ENCODE data around the gene TRIM52. TPM values are rescaled to one million over a fixed set of nuclear protein-coding genes. Genes with fewer than 3 reads are reported as not detected.

TRIM52 gene
- total RNA-seq, 1 experiment from 2014 or later, result 9.3 TPM

DNA sequence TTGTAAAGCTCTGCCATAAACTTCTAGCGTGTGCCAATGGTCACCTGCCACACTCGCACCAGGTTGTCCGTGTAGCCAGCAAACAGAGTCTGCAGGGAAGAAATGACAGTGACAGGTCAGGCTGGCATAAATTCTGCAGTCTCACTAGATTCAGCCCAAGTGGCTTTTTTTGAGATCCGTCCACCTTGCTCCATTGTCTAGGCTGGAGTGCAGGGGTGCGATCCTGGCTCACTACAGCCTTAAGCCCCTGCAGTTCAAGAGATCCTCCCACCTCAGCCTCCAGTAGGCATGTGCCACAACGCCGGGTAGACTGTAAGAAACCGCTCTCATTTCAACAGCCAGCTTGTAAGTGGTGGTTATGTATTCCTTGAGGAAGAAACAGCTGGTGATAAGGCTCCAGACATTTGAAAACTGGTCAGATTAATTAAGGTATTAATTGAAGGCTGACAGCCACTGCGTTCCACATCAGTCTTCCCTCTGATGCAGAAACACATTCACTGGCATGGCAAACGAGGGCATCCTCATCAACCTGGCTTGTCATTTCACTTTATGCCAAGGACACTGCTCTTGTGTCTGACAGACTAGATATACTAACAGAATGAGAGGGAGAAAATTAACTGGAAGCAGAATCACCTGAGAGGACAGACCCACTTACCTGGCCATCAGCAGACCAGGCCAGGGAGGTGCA lies 23.8 kb downstream of the TRIM52 start:
- Histone ChIP-seq H3K4me1 (ENCODE audit: control insufficient read depth, insufficient read depth, low read length) (peaks cover 20% of the 10 kb centered on the region), H3K36me3 (ENCODE audit: control insufficient read depth, insufficient read depth, low read length) (peaks cover 35% of the 10 kb centered on the region), H3K27me3 (ENCODE audit: control insufficient read depth, insufficient read depth, low read length) (no peaks in the 10 kb centered on the region), H3K27ac (ENCODE audit: low read length) (no peak overlapping the region), H3K9me3 (ENCODE audit: control insufficient read depth, insufficient read depth, low read depth, low read length) (no peaks in the 10 kb centered on the region), H3K4me3 (ENCODE audit: low read depth in 2 of 2, low read length in 2 of 2) (no peak overlapping the region)
- ATAC-seq, result no peak
- in situ Hi-C loops (cut with HindIII; ENCODE audit: low pct_unique_long_range_greater_than_20kb, low sequenced_read_pairs) (no loop called here), intact Hi-C loops (cut with micrococcal nuclease; ENCODE audit: unreplicated experiment) (no loop called here)
- no TSS peak for BruUV-seq (replicated peaks)
- CTCF ChIA-PET, result no interaction called here
- TF ChIP-seq, protein P1, sequence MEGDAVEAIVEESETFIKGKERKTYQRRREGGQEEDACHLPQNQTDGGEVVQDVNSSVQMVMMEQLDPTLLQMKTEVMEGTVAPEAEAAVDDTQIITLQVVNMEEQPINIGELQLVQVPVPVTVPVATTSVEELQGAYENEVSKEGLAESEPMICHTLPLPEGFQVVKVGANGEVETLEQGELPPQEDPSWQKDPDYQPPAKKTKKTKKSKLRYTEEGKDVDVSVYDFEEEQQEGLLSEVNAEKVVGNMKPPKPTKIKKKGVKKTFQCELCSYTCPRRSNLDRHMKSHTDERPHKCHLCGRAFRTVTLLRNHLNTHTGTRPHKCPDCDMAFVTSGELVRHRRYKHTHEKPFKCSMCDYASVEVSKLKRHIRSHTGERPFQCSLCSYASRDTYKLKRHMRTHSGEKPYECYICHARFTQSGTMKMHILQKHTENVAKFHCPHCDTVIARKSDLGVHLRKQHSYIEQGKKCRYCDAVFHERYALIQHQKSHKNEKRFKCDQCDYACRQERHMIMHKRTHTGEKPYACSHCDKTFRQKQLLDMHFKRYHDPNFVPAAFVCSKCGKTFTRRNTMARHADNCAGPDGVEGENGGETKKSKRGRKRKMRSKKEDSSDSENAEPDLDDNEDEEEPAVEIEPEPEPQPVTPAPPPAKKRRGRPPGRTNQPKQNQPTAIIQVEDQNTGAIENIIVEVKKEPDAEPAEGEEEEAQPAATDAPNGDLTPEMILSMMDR (IDR thresholded peaks at IDR 0.05), result no peak
- TF ChIP-seq TCF7L2 (IDR thresholded peaks at IDR 0.05; ENCODE audit: low read depth, low read length), result no peak
- TF ChIP-seq POLR2AphosphoS5 (IDR thresholded peaks at IDR 0.05; ENCODE audit: low read depth, low read length), result 0 out of 2 replicates have a peak, but pooled peaks have one; percentile 14
- POLR2A ChIA-PET, result no interaction called here
- no peak for DNase-seq (ENCODE audit: low read depth, low spot score)

DNA sequence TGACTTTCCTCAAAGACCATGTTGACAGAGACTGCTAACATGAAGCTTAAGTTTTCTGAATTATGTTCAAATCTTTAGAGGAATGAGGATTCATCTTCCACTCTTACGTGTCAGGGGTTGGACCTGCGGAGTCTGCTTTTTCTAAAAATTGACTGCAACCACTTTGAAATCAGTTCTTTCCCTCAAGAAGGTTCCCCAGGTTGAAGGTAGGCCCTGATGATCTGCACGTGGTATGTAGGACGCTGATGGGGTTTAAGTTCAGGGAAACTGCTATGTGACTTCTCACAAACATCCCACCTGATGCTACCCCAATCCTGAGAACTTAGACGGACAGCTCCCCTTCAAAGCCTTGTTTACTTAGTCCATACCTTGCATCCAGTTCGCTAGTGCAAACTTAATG lies 24.5 kb downstream of the TRIM52 start:
- in situ Hi-C loops (cut with HindIII; ENCODE audit: low pct_unique_long_range_greater_than_20kb, low sequenced_read_pairs) (no loop called here), intact Hi-C loops (cut with micrococcal nuclease; ENCODE audit: unreplicated experiment) (no loop called here)
- ChIA-PET CTCF (no interaction called here), POLR2A (no interaction called here)
- no peaks in the 10 kb centered on the region for H3K27me3 ChIP-seq (ENCODE audit: control insufficient read depth, insufficient read depth, low read length)
- DNase-seq (ENCODE audit: low read depth, low spot score) (no peak), ATAC-seq (no peak)
- no peaks in the 10 kb centered on the region for H3K9me3 ChIP-seq (ENCODE audit: control insufficient read depth, insufficient read depth, low read depth, low read length)
- H3K4me1 ChIP-seq (ENCODE audit: control insufficient read depth, insufficient read depth, low read length), result peaks cover 14% of the 10 kb centered on the region
- no TSS peak for BruUV-seq (replicated peaks)
- H3K36me3 ChIP-seq (ENCODE audit: control insufficient read depth, insufficient read depth, low read length), result peaks cover 30% of the 10 kb centered on the region
- H3K27ac ChIP-seq (ENCODE audit: low read length), result no peak overlapping the region
- no peak overlapping the region for H3K4me3 ChIP-seq (ENCODE audit: low read depth in 2 of 2, low read length in 2 of 2)
- TF ChIP-seq, protein P2, sequence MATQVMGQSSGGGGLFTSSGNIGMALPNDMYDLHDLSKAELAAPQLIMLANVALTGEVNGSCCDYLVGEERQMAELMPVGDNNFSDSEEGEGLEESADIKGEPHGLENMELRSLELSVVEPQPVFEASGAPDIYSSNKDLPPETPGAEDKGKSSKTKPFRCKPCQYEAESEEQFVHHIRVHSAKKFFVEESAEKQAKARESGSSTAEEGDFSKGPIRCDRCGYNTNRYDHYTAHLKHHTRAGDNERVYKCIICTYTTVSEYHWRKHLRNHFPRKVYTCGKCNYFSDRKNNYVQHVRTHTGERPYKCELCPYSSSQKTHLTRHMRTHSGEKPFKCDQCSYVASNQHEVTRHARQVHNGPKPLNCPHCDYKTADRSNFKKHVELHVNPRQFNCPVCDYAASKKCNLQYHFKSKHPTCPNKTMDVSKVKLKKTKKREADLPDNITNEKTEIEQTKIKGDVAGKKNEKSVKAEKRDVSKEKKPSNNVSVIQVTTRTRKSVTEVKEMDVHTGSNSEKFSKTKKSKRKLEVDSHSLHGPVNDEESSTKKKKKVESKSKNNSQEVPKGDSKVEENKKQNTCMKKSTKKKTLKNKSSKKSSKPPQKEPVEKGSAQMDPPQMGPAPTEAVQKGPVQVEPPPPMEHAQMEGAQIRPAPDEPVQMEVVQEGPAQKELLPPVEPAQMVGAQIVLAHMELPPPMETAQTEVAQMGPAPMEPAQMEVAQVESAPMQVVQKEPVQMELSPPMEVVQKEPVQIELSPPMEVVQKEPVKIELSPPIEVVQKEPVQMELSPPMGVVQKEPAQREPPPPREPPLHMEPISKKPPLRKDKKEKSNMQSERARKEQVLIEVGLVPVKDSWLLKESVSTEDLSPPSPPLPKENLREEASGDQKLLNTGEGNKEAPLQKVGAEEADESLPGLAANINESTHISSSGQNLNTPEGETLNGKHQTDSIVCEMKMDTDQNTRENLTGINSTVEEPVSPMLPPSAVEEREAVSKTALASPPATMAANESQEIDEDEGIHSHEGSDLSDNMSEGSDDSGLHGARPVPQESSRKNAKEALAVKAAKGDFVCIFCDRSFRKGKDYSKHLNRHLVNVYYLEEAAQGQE (IDR thresholded peaks at IDR 0.05; ENCODE audit: insufficient read depth in 1 of 2, low read depth in 2 of 2, low read length in 1 of 2), result no peak
- TF ChIP-seq, protein P1 (IDR thresholded peaks at IDR 0.05), result no peak
- no peak for TF ChIP-seq TCF7L2 (IDR thresholded peaks at IDR 0.05; ENCODE audit: low read depth, low read length)
- no peak for TF ChIP-seq POLR2AphosphoS5 (IDR thresholded peaks at IDR 0.05; ENCODE audit: low read depth, low read length)
- TF ChIP-seq SIN3A (IDR thresholded peaks at IDR 0.05; ENCODE audit: borderline replicate concordance, insufficient read depth, low read depth, low read length), result no peak
